HG03460 (cell line): Measurements from ENCODE around the gene ZNF281.
A peak's percentile ranks its signal among the peaks of the same experiment; 100 is the strongest.
"Not testable (repeated sequence)": the region's sequence is repeated elsewhere in the genome, so short reads cannot be mapped to it uniquely, and the experiment has no call there.

Experiments
- ATAC-seq: cut with Tn5 transposase; IDR thresholded peaks from one replicate; pipeline ENCODE4 v1.9.1; 2021; ENCODE audit not compliant: unreplicated experiment

The ZNF281 gene

GRCh38 chr1:200409761-200410565 is at the start of gene ZNF281:
ZNF281 (minus strand) TSS chr1:200410036; CDS start chr1:200409705, 331 bp downstream.
- peak; percentile 92 for ATAC-seq

DNA sequence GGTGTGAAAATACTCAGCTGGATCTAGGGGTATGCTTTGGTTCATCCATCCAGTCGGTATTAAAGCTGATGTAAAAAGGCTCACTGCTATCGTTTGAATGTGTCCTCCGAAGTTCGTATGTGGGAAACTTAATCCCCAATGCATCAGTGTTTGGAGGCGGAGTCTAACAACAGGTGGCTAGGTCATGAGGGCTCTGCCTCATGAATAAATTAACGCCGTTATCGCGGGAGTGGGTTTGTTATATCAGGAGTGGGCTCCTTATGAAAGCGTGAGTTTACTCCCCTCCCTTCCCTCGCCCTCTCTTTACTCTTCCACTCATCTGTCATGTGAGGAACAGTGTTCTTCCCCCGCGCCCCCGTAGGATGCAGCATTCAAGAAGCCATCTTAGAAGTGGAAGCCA is 48.9 kb upstream of the ZNF281 start:
- ATAC-seq, result no peak

GRCh38 chr1:200457810-200458209 is 48.0 kb upstream of the ZNF281 start:
- no peak for ATAC-seq

GRCh38 chr1:200454425-200454824 is 44.6 kb upstream of the ZNF281 start:
- no peak for ATAC-seq

DNA sequence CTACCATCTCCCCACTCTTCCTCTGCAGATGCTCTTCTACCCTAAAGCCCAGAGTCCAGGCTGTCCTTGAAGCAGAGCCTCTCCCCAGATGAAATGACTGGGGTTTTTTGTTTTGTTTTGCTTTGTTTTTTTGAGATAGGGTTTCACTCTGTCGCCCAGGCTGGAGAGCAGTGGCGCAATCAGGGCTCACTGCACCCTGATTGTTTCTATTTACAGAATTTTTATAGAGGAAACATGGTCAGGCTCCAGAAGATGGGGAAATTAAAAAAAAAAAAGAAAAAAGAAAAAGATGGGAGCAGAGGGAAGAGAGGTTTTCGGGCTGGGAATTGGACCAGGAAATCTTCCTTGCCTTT is 43.7 kb upstream of the ZNF281 start:
- ATAC-seq, result no peak

- ATAC-seq, result no peak
Observed at GRCh38 chr1:200452850-200453552, 43.2 kb upstream of the ZNF281 start.

- peak; percentile 83 for ATAC-seq
Observed at GRCh38 chr1:200448034-200448762, 38.4 kb upstream of the ZNF281 start.

GRCh38 chr1:200445213-200445612 is 35.4 kb upstream of the ZNF281 start:
- ATAC-seq, result no peak

DNA sequence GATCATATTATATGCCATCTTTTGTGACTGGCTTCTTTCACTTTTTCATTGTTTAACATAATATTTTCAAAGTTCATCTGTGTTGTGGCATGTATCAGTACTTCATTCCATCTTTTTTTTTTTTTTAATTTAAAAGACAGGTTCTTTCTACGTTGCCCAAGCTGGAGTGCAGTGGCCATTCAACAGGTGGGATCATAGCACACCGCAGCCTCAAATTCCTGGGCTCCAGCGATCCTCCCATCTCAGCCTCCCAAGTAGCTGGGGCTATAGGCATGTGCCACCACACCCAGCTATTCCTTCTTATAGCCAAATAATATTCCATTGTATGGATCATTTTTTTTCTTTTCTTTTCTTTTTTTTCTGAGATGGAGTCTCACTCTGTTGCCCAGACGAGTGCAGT is 34.6 kb upstream of the ZNF281 start:
- no peak for ATAC-seq

- ATAC-seq, result no peak
Observed at GRCh38 chr1:200443860-200444259, 34.0 kb upstream of the ZNF281 start.

DNA sequence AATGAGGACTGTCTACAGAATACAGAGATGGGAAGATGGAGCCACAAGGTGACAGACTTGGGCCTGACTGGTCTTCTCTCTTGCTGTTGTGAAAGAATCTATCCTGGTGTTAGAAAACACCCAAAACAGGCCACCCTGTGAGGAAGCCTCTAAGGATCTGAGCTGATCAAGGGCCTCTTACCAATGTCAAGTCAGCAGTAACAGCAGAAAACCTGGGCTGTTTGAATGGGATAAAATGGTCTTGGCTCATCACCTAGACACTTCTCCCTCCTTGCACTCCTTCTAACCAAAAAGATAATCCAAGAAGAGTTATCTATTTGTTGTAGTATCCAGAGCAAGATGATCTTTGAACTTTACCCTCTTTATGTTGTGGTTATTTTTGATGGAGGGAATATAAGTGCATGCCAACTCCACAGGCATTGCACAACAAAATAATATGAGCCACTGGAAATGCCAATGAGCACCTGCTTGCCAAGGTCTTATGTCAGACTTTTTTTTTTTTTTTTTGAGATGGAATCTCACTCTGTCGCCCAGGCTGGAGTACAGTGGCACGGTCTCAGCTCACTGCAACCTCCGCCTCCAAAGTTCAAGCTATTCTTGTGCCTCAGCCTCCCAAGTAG is 32.8 kb upstream of the ZNF281 start:
- no peak for ATAC-seq

DNA sequence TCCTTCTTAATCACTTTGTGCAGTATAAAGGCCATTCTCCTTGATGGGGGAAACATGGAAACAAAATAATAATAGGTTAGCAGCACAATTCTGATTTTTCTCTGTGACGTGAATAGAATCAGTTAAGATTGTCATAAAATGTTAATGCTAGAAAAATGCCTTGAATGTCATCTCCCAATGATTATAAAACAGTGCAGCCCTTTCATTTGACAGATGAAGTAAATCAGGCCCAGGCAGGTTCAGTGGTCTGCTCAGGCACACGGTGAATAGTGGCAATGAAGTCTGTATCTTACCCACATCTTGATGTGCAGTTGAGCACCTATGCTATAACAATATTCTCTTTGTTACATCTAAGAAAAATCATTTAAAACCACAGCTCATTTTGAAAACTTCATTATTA is 32.2 kb upstream of the ZNF281 start:
- no peak for ATAC-seq

- no peak for ATAC-seq
Observed at GRCh38 chr1:200438911-200439310, 29.1 kb upstream of the ZNF281 start.

GRCh38 chr1:200438413-200438812 is 28.6 kb upstream of the ZNF281 start:
- ATAC-seq, result not testable (repeated sequence)

DNA sequence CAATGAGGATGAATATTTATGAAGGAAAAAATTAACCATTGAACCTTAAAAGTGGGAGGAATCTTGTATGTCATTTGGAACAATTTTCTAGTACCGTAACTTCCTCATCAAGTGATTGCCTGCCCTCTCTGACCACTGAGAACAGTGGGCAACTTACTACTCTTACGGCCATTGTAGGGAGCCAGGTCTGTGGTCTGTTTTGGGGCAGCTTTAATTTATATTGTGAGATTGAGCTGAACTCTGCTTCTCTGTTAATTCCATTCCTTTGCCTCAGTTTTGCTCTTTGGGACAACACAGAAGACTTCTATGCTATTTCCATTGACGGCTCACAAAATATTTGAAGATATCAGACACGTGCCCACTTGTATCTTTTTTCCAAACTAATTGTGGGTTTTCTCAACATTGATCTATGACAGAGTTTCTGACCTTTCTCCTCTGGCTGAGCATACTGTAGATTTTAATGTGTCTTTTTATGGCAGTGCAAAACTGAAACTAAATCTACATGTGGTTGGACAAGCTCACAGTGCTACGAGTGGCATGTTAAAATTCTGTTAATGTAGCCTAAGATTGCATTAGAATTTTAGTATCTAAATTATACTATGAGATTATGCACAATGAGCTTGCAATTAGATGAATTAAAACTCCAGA is 27.8 kb upstream of the ZNF281 start:
- no peak for ATAC-seq

DNA sequence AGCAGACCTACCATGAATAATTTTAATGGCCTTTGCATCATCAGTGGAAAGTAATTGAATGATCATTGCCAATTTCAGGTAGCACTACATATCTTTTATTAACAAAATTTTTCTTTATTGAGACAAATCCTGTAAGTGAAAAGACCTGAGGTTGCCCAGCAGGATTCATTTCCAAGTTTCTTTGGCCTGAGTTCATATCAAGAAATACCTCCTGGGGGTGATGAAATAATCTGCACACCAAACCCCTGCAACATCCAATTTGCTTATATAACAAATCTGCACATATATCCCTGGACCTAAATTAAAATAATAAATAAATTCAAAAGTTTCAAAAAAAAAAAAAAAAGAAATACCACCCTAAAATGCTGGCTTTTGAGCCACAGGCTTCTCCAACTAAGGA is 27.3 kb upstream of the ZNF281 start:
- ATAC-seq, result no peak

DNA sequence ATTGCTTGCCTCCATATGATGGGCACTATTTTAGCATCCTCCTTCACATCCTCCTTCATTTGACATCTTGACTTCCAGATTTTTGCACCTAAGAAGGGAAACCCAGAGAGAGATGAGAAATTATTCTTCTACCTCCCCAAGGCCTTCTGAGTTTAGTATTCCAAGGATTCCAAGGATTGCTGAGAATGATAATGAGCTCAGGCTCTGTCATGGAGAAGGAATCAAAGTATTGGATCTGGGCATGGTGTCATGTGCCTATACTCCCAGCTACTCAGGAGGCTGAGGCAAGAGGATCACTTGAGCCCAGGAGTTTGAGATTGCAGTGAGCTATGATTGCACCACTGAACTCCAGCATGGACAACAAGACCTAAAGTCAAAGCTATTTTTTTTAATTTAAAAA is 26.6 kb upstream of the ZNF281 start:
- ATAC-seq, result no peak

GRCh38 chr1:200435200-200435780 is 25.5 kb upstream of the ZNF281 start:
- ATAC-seq, result no peak

GRCh38 chr1:200433586-200433985 is 23.8 kb upstream of the ZNF281 start:
- ATAC-seq, result no peak

DNA sequence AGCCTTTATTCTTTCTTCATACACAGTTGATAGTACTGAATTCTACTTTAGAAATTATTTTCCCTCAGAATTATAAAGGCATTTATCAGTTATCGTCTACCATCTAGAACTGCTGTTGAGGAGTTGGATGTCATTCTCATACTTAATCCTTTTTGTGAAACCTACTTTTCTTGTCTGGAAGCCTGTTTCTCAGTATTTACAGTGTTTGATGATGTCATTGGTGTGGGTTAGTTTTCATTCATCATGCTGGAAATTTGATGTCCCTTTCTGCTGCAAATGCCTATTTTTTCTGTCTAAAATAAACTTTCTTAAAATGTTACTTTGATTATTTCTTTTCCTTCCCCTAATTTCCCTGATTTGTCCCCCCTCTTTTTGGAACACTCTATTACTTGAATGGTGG is 22.8 kb upstream of the ZNF281 start:
- ATAC-seq, result no peak
